Neural progenitor cell (in vitro differentiated cells): Measurements from ENCODE around the gene GLCCI1. TPM values are rescaled to one million over a fixed set of nuclear protein-coding genes. Genes with fewer than 3 reads are reported as not detected.
A peak's percentile ranks its signal among the peaks of the same experiment; 100 is the strongest.

Experiments
- DNase-seq: peaks from one replicate; pipeline ENCODE4 v3.0.0-alpha.2; 2016; ENCODE audit warnings: low spot score
- H2AFZ ChIP-seq: fragments of 200-600 bp; sonication (generic); replicated peaks from 2 replicates; pipeline ENCODE4 v1.6.1; 2016; ENCODE audit warnings: antibody characterized with exemption
- H3F3A ChIP-seq: fragments of 200-600 bp; sonication (generic); 2 replicates; pipeline ENCODE4 v1.6.1; 2016; ENCODE audit warnings: antibody characterized with exemption, low read depth
- H3K27ac ChIP-seq: fragments of 200-600 bp; sonication (generic); 2 replicates; pipeline ENCODE4 v1.5.1; 2016; ENCODE audit warnings: mild to moderate bottlenecking
- H3K27me3 ChIP-seq: fragments of 200-600 bp; sonication (generic); 2 replicates; pipeline ENCODE4 v1.6.1; 2016; ENCODE audit warnings: mild to moderate bottlenecking, moderate library complexity
- H3K36me3 ChIP-seq: fragments of 200-600 bp; sonication (generic); 2 replicates; pipeline ENCODE4 v1.5.1; 2016
- H3K4me1 ChIP-seq: fragments of 200-600 bp; sonication (generic); 2 replicates; pipeline ENCODE4 v1.6.1; 2016; ENCODE audit warnings: mixed run types
- H3K4me2 ChIP-seq: fragments of 200-600 bp; sonication (generic); 2 replicates; pipeline ENCODE4 v1.6.1; 2016
- H3K4me3 ChIP-seq: fragments of 200-600 bp; sonication (generic); 2 replicates; pipeline ENCODE4 v1.5.1; 2016
- H3K79me2 ChIP-seq: fragments of 200-600 bp; sonication (generic); 2 replicates; pipeline ENCODE4 v1.6.1; 2016; ENCODE audit warnings: low read depth
- H3K9ac ChIP-seq: fragments of 200-600 bp; sonication (generic); 2 replicates; pipeline ENCODE4 v1.6.1; 2016
- H3K9me3 ChIP-seq: fragments of 200-600 bp; sonication (generic); 2 replicates; pipeline ENCODE4 v1.5.1; 2016; ENCODE audit warnings: low read depth
- H4K20me1 ChIP-seq: fragments of 200-600 bp; sonication (generic); 2 replicates; pipeline ENCODE4 v1.6.1; 2016; ENCODE audit warnings: low read depth
- H3K27ac Mint-ChIP-seq: 3 replicates; pipeline ENCODE4 v1.8.0; 2021; ENCODE audit warnings: mixed read lengths
- H3K27me3 Mint-ChIP-seq: 2 replicates; pipeline ENCODE4 v1.8.0; 2022; ENCODE audit warnings: low read depth, mild to moderate bottlenecking, inconsistent platforms, moderate library complexity, mixed read lengths; ENCODE audit not compliant: insufficient read depth
- H3K36me3 Mint-ChIP-seq: 3 replicates; pipeline ENCODE4 v1.8.0; 2021; ENCODE audit warnings: mixed read lengths
- H3K4me1 Mint-ChIP-seq: 3 replicates; pipeline ENCODE4 v1.8.0; 2021; ENCODE audit warnings: mixed read lengths
- H3K4me3 Mint-ChIP-seq: 3 replicates; pipeline ENCODE4 v1.8.0; 2021; ENCODE audit warnings: mild to moderate bottlenecking, moderate library complexity, mixed read lengths
- H3K9me3 Mint-ChIP-seq: 3 replicates; pipeline ENCODE4 v1.8.0; 2020; ENCODE audit warnings: mixed read lengths
- CTCF ChIP-seq: fragments of 200-600 bp; sonication (generic); IDR thresholded peaks from 2 replicates; pipeline ENCODE4 v1.5.1; 2017; ENCODE audit warnings: antibody characterized with exemption, mild to moderate bottlenecking
- EZH2 ChIP-seq: fragments of 200-600 bp; sonication (generic); IDR thresholded peaks from 2 replicates; pipeline ENCODE4 v1.6.1; 2017; ENCODE audit warnings: antibody characterized with exemption, mild to moderate bottlenecking, moderate library complexity
- EZH2phosphoT487 ChIP-seq: fragments of 200-600 bp; sonication (generic); IDR thresholded peaks from 2 replicates; pipeline ENCODE4 v1.6.1; 2017; ENCODE audit warnings: antibody characterized with exemption
- total RNA-seq: library from RNA; depleted of rRNA; stranded (reverse); fragments of >200 nt; gene quantifications from 2 replicates; pipeline ENCODE4 v1.2.3, GENCODE V29; 2015; ENCODE audit warnings: low replicate concordance

Gene GLCCI1
- total RNA-seq, 1 donor from 2014 or later = 78.0 TPM

DNA sequence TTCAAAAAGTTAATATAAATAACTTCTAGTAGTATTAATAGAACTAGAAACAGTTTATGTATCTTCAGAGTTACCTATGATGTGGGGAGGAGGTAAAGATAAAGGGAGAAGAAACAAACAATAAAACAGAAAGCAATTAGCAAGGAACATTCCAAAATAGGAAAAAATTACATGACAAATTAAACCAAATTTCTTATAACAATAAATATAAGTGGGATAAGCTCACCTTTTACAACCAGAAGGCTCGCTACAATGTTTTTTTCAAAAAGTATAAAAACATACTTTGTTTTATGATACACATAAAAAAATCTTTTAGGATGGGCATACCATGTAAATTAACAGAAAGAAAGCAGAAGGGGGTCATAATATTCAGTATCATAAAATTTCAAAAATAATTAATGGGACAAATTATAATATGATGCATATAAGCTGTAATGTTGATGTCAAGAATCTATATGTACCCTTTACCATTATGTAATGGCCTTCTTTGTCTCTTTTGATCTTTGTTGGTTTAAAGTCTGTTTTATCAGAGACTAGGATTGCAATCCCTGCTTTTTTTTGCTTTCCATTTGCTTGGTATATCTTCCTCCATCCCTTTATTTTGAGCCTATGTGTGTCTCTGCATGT is 31.8 kb downstream of the GLCCI1 start:
- DNase-seq = no peak
- peaks cover 84% of the 10 kb centered on the region for H3K79me2 ChIP-seq
- H3K27me3 ChIP-seq = no peaks in the 10 kb centered on the region
- H3K4me3 Mint-ChIP-seq = no peak overlapping the region
- H3K36me3 Mint-ChIP-seq = peaks cover 21% of the 10 kb centered on the region
- no peaks in the 10 kb centered on the region for H4K20me1 ChIP-seq
- H3K4me2 ChIP-seq = no peak overlapping the region
- H3K27me3 Mint-ChIP-seq = no peaks in the 10 kb centered on the region
- TF ChIP-seq EZH2 = no peak
- TF ChIP-seq CTCF = no peak
- no peak for TF ChIP-seq EZH2phosphoT487
- H3K27ac Mint-ChIP-seq = no peak overlapping the region
- no peak overlapping the region for H3K4me3 ChIP-seq
- H3K27ac ChIP-seq = no peak overlapping the region
- peaks cover 20% of the 10 kb centered on the region for H3K9me3 Mint-ChIP-seq
- H3K4me1 Mint-ChIP-seq = no peaks in the 10 kb centered on the region
- peaks cover 9% of the 10 kb centered on the region for H3K36me3 ChIP-seq
- H2AFZ ChIP-seq = no peak overlapping the region
- peaks cover 4% of the 10 kb centered on the region for H3F3A ChIP-seq
- H3K9me3 ChIP-seq = no peaks in the 10 kb centered on the region
- no peak overlapping the region for H3K9ac ChIP-seq
- no peaks in the 10 kb centered on the region for H3K4me1 ChIP-seq

DNA sequence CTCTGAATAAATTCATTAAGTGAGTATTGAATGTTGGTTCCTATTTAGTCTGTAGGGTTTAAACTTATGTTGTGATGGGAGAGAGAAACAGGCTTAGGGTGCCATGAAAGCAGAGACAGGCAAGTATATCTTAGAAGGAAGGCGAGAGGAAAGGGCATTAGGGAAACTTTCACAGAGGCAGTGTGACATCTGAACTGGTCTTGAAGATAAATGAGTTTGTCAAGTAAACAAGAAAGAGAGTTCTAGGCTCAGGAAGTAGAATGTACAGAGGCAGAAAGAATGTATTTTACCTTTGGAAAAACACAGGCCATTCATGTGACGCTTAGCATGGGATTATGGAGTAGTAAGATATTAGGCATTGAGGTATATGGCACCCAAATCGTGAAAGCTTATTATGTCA is 34.5 kb downstream of the GLCCI1 start:
- H4K20me1 ChIP-seq = no peaks in the 10 kb centered on the region
- DNase-seq = no peak
- no peak overlapping the region for H3K4me3 ChIP-seq
- H3K9me3 Mint-ChIP-seq = peaks cover 13% of the 10 kb centered on the region
- H3K36me3 ChIP-seq = peaks cover 16% of the 10 kb centered on the region
- peaks cover 29% of the 10 kb centered on the region for H3K36me3 Mint-ChIP-seq
- peak overlapping the region; percentile 38 for H3K27ac ChIP-seq
- H3K27me3 Mint-ChIP-seq = no peaks in the 10 kb centered on the region
- H3F3A ChIP-seq = no peaks in the 10 kb centered on the region
- no peak overlapping the region for H2AFZ ChIP-seq
- no peaks in the 10 kb centered on the region for H3K4me1 ChIP-seq
- no peak overlapping the region for H3K27ac Mint-ChIP-seq
- H3K9ac ChIP-seq = no peak overlapping the region
- H3K4me2 ChIP-seq = no peak overlapping the region
- no peaks in the 10 kb centered on the region for H3K4me1 Mint-ChIP-seq
- H3K79me2 ChIP-seq = peaks cover 57% of the 10 kb centered on the region
- no peaks in the 10 kb centered on the region for H3K27me3 ChIP-seq
- H3K9me3 ChIP-seq = no peaks in the 10 kb centered on the region
- no peak overlapping the region for H3K4me3 Mint-ChIP-seq
- TF ChIP-seq CTCF (no peak), EZH2 (no peak), EZH2phosphoT487 (no peak)

GRCh38 chr7:8005279-8005678 is 36.7 kb downstream of the GLCCI1 start:
- DNase-seq = no peak
- H3K9me3 ChIP-seq = no peaks in the 10 kb centered on the region
- Mint-ChIP-seq H3K27ac (no peak overlapping the region), H3K4me1 (no peaks in the 10 kb centered on the region), H3K27me3 (no peaks in the 10 kb centered on the region), H3K36me3 (peaks cover 30% of the 10 kb centered on the region), H3K9me3 (peaks cover 13% of the 10 kb centered on the region), H3K4me3 (no peak overlapping the region)
- H3F3A ChIP-seq = no peaks in the 10 kb centered on the region
- H4K20me1 ChIP-seq = no peaks in the 10 kb centered on the region
- no peak overlapping the region for H2AFZ ChIP-seq
- no peak overlapping the region for H3K9ac ChIP-seq
- no peak overlapping the region for H3K4me2 ChIP-seq
- H3K27ac ChIP-seq = no peak overlapping the region
- H3K4me1 ChIP-seq = no peaks in the 10 kb centered on the region
- TF ChIP-seq CTCF (no peak), EZH2 (no peak), EZH2phosphoT487 (no peak)
- peaks cover 16% of the 10 kb centered on the region for H3K36me3 ChIP-seq
- no peaks in the 10 kb centered on the region for H3K27me3 ChIP-seq
- no peak overlapping the region for H3K4me3 ChIP-seq
- H3K79me2 ChIP-seq = peaks cover 35% of the 10 kb centered on the region
